EH (cell line): ENCODE data around the gene CEP126.

Experiments
- DNase-seq: peaks from one replicate; pipeline ENCODE4 v3.0.0-alpha.2; 2015; ENCODE audit warnings: low read depth

The CEP126 gene

DNA sequence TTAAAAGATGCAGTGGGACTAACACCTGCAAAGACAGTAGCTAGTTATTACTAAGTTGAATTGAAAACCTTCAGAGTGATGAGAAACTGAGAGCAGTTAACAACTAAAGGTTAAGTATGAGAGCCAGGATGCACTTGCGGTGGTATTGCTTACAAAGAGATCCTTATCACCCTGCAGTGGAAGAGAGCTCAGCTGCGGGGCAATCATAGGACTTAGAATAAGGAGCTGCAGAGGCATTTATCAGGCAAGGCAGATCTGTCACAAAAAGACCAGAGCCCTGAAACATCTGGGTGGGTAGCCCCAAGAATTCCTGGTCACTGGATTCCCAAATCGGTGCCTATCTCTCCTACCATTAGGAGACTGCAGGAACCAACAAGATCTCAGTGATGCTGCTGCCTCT, 98.1 kb downstream of the CEP126 start:
- peak; percentile 55 for DNase-seq

DNA sequence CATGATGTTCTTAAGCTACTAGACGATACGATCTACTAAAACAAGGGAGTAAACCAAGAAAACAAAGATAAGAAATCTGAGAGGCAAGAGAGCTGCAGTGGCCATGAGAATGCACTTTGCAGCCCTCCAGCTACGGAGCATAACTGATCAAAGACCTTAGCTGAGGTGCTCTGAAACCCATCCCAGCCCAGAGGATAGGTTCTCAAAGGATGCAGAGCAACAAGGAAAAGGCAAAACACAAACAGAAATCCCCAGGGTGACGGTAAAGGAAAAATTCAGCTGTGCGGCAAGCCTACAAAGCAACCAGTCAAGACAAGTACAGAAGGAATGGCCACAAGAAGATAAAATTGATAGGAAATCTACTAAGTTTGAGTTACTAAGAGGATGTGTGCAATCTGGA, 99.9 kb downstream of the CEP126 start:
- no peak for DNase-seq

DNA sequence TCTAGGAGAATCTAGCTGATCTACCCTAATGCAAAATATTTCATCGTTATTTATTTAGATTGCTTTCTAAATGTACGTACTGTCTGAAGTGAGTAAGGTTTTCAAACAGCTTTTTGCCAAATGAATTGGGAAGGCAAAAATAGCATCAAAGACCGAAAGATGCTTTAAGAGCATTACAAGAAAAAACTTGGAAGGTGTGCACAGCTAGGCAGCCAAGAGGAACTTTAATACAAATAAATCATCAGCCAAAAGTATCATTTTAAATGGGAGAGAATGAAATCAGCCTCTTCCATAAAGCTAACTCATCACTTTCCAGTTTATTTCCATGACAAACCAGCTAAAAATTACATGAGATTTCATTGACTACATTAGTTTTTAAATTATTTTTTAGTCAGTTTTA, 102.2 kb downstream of the CEP126 start:
- no peak for DNase-seq

DNA sequence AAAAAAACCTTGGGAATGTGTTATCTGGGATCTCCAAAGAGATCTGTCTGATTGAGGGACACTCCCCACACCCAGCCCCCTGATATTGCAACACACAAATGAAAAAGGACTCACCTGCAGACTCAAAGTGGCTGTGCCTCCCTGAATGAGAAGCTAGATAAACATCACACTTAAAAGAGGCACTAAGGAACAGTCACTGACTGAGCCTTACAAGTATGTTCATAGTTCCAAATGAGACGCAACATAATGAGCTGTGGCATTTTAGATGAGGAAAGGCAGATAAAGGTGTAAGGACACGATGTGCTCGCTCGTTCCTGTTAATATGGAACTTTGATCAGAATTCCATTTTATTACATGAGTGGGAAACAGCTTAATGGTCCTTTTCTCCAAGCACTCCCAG, 111.4 kb downstream of the CEP126 start:
- no peak for DNase-seq

DNA sequence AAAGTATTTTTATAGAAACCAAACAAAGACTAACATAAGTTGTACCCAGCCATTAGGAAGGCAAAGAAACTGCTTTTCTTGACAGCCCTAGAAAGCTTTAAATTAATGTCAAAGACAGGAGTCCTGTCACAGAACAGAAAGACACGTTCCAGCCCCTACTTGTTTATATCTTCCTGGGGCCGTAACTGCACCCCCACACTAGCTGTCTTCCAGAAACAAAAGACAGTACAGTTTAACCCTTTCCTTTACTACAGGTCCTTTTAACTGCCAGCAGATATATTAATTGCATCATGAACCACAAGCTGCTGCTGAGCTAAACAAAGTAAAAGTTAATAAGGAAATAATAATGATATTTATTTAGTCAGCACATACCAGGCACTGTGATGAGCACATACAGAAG, 112.1 kb downstream of the CEP126 start:
- no peak for DNase-seq

DNA sequence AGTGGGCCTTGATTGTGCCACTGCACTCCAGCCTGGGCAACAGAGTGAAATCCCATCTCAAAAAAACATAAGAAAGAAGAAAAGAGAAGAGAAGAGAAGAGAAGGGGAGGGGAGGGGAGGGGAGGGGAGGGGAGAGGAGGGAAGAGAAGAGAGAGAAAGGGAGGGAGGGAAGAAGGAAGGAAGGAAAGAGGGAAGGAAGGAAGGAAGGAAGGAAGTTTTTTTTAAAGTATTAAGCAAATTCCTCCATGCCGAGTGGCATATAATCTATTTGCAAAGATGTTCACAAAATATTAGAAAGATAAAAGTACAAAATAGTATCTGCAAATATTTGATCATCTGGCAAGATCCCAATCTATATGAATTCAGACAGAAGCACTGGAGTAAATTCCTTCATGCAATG, 121.9 kb downstream of the CEP126 start:
- no peak for DNase-seq

DNA sequence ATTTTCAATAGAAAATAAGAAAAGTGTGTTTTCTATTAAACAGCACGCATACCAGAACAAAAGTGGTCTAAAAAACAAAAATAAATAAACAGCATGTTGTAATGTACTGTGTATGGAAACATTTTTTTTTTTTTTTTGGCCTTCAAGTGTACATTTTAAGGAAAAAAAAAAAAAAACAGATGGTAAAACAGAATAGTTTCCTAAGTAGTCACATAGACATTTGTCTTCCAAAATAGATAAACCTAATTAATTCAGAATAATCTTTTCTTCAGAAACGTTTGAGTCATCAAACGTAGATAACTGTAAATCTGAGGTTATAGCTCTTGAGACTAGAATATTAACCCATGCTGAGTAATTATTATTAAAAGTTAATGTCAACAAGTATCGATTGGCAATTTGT, 132.0 kb downstream of the CEP126 start:
- DNase-seq = peak; percentile 55

DNA sequence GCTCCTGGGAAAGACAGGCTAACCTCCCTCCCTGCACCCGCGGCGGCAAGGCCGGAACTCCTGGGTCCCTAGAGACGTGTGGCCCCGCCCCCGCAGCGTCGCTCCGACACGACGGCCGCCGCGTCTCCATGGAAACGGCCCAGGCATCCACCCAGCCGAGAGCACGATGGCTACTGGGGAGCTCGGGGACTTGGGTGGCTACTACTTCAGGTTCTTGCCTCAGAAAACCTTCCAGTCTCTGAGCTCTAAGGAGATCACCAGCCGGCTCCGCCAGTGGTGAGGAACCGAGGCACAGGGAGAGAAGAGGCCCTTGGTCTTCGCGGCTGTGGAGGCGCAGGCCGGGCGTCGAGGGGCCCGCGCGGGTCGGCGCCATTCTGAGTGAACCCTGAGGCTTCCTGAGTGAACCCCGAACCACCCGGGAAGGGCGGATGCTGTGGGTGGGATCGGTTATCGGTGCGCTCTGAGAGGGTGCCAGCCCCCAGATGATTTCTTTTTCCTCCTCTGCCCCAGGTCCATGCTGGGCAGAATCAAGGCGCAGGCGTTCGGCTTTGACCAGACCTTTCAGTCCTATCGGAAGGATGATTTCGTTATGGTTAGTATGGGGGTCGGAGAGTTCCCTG, 132.6 kb downstream of the CEP126 start, which contains the start of gene CFAP300:
Gene CFAP300 (plus strand): TSS at position 133 of the 620 bp plus-strand sequence. CDS start 34 bp downstream, at position 167.
- peak; percentile 81 for DNase-seq
